ENCODE results near the gene GPN2. TPM values are rescaled to one million over a fixed set of nuclear protein-coding genes. Genes with fewer than 3 reads are reported as not detected.
A peak's percentile ranks its signal among the peaks of the same experiment; 100 is the strongest.

Gene GPN2
- total RNA-seq, 1 donor from 2014 or later = 26.4 TPM

GRCh38 chr1:26900815-26901511 is 10.9 kb upstream of the GPN2 start:
- DNase-seq (ENCODE audit: extremely low spot score, unreplicated experiment) = no peak
- no peak for TF ChIP-seq CTCF (IDR thresholded peaks at IDR 0.05)
- Mint-ChIP-seq H3K27ac (ENCODE audit: unreplicated experiment) (peak overlapping the region; percentile 95), H3K4me3 (ENCODE audit: unreplicated experiment) (peak overlapping the region; percentile 97), H3K9me3 (ENCODE audit: unreplicated experiment) (no peaks in the 10 kb centered on the region), H3K36me3 (ENCODE audit: unreplicated experiment) (peaks cover 7% of the 10 kb centered on the region), H3K4me1 (ENCODE audit: unreplicated experiment) (peaks cover 24% of the 10 kb centered on the region), H3K27me3 (ENCODE audit: unreplicated experiment) (no peaks in the 10 kb centered on the region)

- Mint-ChIP-seq H3K36me3 (ENCODE audit: unreplicated experiment) (peaks cover 7% of the 10 kb centered on the region), H3K27me3 (ENCODE audit: unreplicated experiment) (no peaks in the 10 kb centered on the region), H3K4me3 (ENCODE audit: unreplicated experiment) (peak within 1 kb of the TSS; percentile 97), H3K4me1 (ENCODE audit: unreplicated experiment) (peaks cover 24% of the 10 kb centered on the region), H3K27ac (ENCODE audit: unreplicated experiment) (peak within 1 kb of the TSS; percentile 95), H3K9me3 (ENCODE audit: unreplicated experiment) (no peaks in the 10 kb centered on the region)
- TF ChIP-seq CTCF (IDR thresholded peaks at IDR 0.05) = no peak
- peak; percentile 96 for DNase-seq (ENCODE audit: extremely low spot score, unreplicated experiment)
These were observed 10.1 kb upstream of the GPN2 start, which contains the start of gene GPATCH3 for GRCh38 chr1:26900001-26900814. GPATCH3 (minus strand) TSS chr1:26900467; CDS start chr1:26900442, 25 bp downstream.

DNA sequence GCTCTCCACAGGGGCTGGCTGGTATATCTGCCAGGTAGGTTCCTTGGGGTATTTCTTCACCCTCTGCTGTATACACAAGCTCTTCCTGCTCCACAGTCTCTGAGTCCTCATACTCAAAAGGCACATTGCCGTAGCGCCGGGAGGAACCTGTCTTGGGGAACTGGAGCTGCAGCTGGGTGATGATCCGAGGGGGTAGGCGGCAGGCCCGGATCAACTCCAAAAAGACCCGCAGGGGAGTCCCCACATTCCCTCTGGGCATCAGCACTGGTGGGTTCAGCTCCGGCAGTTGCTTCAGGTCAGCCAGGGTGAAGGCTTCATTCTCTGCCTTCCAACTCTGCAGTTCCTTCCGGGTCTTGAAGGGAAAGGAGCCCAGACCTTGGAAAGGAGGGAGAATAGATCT is 7.3 kb upstream of the GPN2 start:
- H3K27me3 Mint-ChIP-seq (ENCODE audit: unreplicated experiment) = no peaks in the 10 kb centered on the region
- H3K4me1 Mint-ChIP-seq (ENCODE audit: unreplicated experiment) = peaks cover 24% of the 10 kb centered on the region
- no peaks in the 10 kb centered on the region for H3K9me3 Mint-ChIP-seq (ENCODE audit: unreplicated experiment)
- no peak overlapping the region for H3K27ac Mint-ChIP-seq (ENCODE audit: unreplicated experiment)
- H3K36me3 Mint-ChIP-seq (ENCODE audit: unreplicated experiment) = peaks cover 27% of the 10 kb centered on the region
- no peak for TF ChIP-seq CTCF (IDR thresholded peaks at IDR 0.05)
- no peak overlapping the region for H3K4me3 Mint-ChIP-seq (ENCODE audit: unreplicated experiment)
- no peak for DNase-seq (ENCODE audit: extremely low spot score, unreplicated experiment)

- peaks cover 25% of the 10 kb centered on the region for H3K4me1 Mint-ChIP-seq (ENCODE audit: unreplicated experiment)
- H3K9me3 Mint-ChIP-seq (ENCODE audit: unreplicated experiment) = no peaks in the 10 kb centered on the region
- H3K27ac Mint-ChIP-seq (ENCODE audit: unreplicated experiment) = no peak overlapping the region
- peaks cover 31% of the 10 kb centered on the region for H3K36me3 Mint-ChIP-seq (ENCODE audit: unreplicated experiment)
- no peak for TF ChIP-seq CTCF (IDR thresholded peaks at IDR 0.05)
- no peaks in the 10 kb centered on the region for H3K27me3 Mint-ChIP-seq (ENCODE audit: unreplicated experiment)
- no peak for DNase-seq (ENCODE audit: extremely low spot score, unreplicated experiment)
- H3K4me3 Mint-ChIP-seq (ENCODE audit: unreplicated experiment) = no peak overlapping the region
These were observed 4.2 kb upstream of the GPN2 start for GRCh38 chr1:26894263-26894662.

GRCh38 chr1:26890467-26890796 is 349 bp upstream of the GPN2 start:
- Mint-ChIP-seq H3K4me1 (ENCODE audit: unreplicated experiment) (peaks cover 30% of the 10 kb centered on the region), H3K27ac (ENCODE audit: unreplicated experiment) (peak overlapping the region; percentile 96), H3K9me3 (ENCODE audit: unreplicated experiment) (no peaks in the 10 kb centered on the region), H3K36me3 (ENCODE audit: unreplicated experiment) (peaks cover 35% of the 10 kb centered on the region), H3K4me3 (ENCODE audit: unreplicated experiment) (peak overlapping the region; percentile 89), H3K27me3 (ENCODE audit: unreplicated experiment) (no peaks in the 10 kb centered on the region)
- no peak for TF ChIP-seq CTCF (IDR thresholded peaks at IDR 0.05)
- no peak for DNase-seq (ENCODE audit: extremely low spot score, unreplicated experiment)

All from osteocyte (in vitro differentiated cells).